ENCODE measurements around the gene SLC4A3. TPM values are rescaled to one million over a fixed set of nuclear protein-coding genes. Genes with fewer than 3 reads are reported as not detected.

The SLC4A3 gene
- total RNA-seq, 1 experiment from 2014 or later, result 5.0 TPM

GRCh38 chr2:219689676-219690628, 62.5 kb downstream of the SLC4A3 start:
- DNase-seq (ENCODE audit: low spot score), result peak; percentile 23
- in situ Hi-C loops (cut with HindIII; ENCODE audit: low sequenced_read_pairs), result no loop called here

- in situ Hi-C loops (cut with HindIII; ENCODE audit: low sequenced_read_pairs), result no loop called here
These were observed 64.1 kb downstream of the SLC4A3 start for GRCh38 chr2:219691571-219691970.

More at GRCh38 chr2:219691571-219691970, 64.1 kb downstream of the SLC4A3 start:
- no peak for DNase-seq (ENCODE audit: low spot score)

Other genes with a start within 250 kb of the SLC4A3 start
- gene DNPEP, start 239.7 kb upstream of the SLC4A3 start, total RNA-seq (2014; rRNA removed; shearing (Covaris generic)), result 65.8 and 67.4 TPM in 2 replicates
- not detected in 2 replicates for gene DES, start 209.3 kb upstream of the SLC4A3 start, total RNA-seq (2014; rRNA removed; shearing (Covaris generic))
- gene SPEG, start 192.8 kb upstream of the SLC4A3 start, total RNA-seq (2014; rRNA removed; shearing (Covaris generic)), result 7.7 and 11.1 TPM in 2 replicates
- 60.6 and 62.3 TPM in 2 replicates for gene GMPPA, start 128.7 kb upstream of the SLC4A3 start, total RNA-seq (2014; rRNA removed; shearing (Covaris generic))
- 0.25 TPM in 1 of 2 replicates, not detected in the other for gene ASIC4, start 113.1 kb upstream of the SLC4A3 start, total RNA-seq (2014; rRNA removed; shearing (Covaris generic))
- 87.3 and 89.2 TPM in 2 replicates for gene CHPF, start 83.8 kb upstream of the SLC4A3 start, total RNA-seq (2014; rRNA removed; shearing (Covaris generic))
- gene TMEM198, start 83.6 kb upstream of the SLC4A3 start, total RNA-seq (2014; rRNA removed; shearing (Covaris generic)), result 9.0 and 11.1 TPM in 2 replicates
- gene OBSL1, start 56.1 kb upstream of the SLC4A3 start, total RNA-seq (2014; rRNA removed; shearing (Covaris generic)), result 106 and 117 TPM in 2 replicates
- gene INHA, start 55.3 kb upstream of the SLC4A3 start, total RNA-seq (2014; rRNA removed; shearing (Covaris generic)), result 1.3 TPM in 1 of 2 replicates, not detected in the other
- gene STK11IP, start 29.8 kb upstream of the SLC4A3 start, total RNA-seq (2014; rRNA removed; shearing (Covaris generic)), result 22.8 and 35.2 TPM in 2 replicates